H1 (cell line): Measurements from ENCODE around the gene ROBO2. TPM values are rescaled to one million over a fixed set of nuclear protein-coding genes. Genes with fewer than 3 reads are reported as not detected.

Source experiments
- CTCF ChIA-PET: fragments of 300-600 bp; sonication (Branson Sonifier 250); formaldehyde crosslinking; loops from one replicate; lab custom pipeline; 2021; ENCODE audit not compliant: partially characterized antibody; lab: Charles Lee
- POLR2A ChIA-PET: fragments of 300-600 bp; sonication (Branson Sonifier 250); formaldehyde crosslinking; loops from one replicate; lab custom pipeline; 2021; ENCODE audit warnings: inconsistent platforms; ENCODE audit not compliant: partially characterized antibody; lab: Charles Lee
- DNase-seq, 2 experiments: peaks; one replicate each; pipeline versions ENCODE4 v3.0.0 to v3.0.0-alpha.2; 2010 to 2022; ENCODE audit warnings: low spot score in 2 of 2, low read depth in 1 of 2, mixed read lengths in 1 of 2
- FAIRE-seq: peaks from 2 replicates; lab custom pipeline; 2011; peaks lifted over from hg19 to GRCh38; lab: Jason Lieb, UNC
- H2AFZ ChIP-seq: 2 replicates; pipeline ENCODE4 v1.8.1; 2012; ENCODE audit warnings: low read length, inconsistent platforms
- H2AK5ac ChIP-seq: 2 replicates; pipeline ENCODE4 v1.6.1; 2013; ENCODE audit warnings: low read depth, low read length
- H2BK120ac ChIP-seq: replicated peaks from 2 replicates; pipeline ENCODE3; 2013; ENCODE audit warnings: low read depth, low read length, inconsistent platforms
- H2BK12ac ChIP-seq: 2 replicates; pipeline ENCODE4 v1.6.1; 2013; ENCODE audit warnings: low read depth, low read length
- H2BK15ac ChIP-seq: 2 replicates; pipeline ENCODE4 v1.6.1; 2013; ENCODE audit warnings: low read length
- H2BK20ac ChIP-seq: 2 replicates; pipeline ENCODE4 v1.6.1; 2013; ENCODE audit warnings: low read length
- H2BK5ac ChIP-seq: 2 replicates; pipeline ENCODE4 v1.6.1; 2013; ENCODE audit warnings: low read depth, low read length
- H3K14ac ChIP-seq: 2 replicates; pipeline ENCODE4 v1.6.1; 2013; ENCODE audit warnings: inconsistent platforms; ENCODE audit not compliant: insufficient read length
- H3K18ac ChIP-seq: 2 replicates; pipeline ENCODE4 v1.6.1; 2013; ENCODE audit warnings: low read length; ENCODE audit errors: extremely low read depth
- H3K23ac ChIP-seq: 2 replicates; pipeline ENCODE4 v1.6.1; 2013; ENCODE audit warnings: inconsistent platforms; ENCODE audit not compliant: insufficient read length
- H3K23me2 ChIP-seq: 2 replicates; pipeline ENCODE4 v1.6.1; 2013; ENCODE audit warnings: low read depth, low read length
- H3K27ac ChIP-seq: 2 replicates; pipeline ENCODE4 v1.6.1; 2011; ENCODE audit warnings: low read depth, low read length, inconsistent platforms
- H3K27me3 ChIP-seq, 4 experiments: replicated peaks in 1 of 4; 1 replicate in 1 of 4; 2 replicates in 3 of 4; pipeline versions ENCODE4 v1.6.1 to v1.8.1; 2011 to 2013; ENCODE audit warnings: low read length in 3 of 4, mild to moderate bottlenecking in 3 of 4, inconsistent platforms in 2 of 4, mixed read lengths in 2 of 4, moderate library complexity in 1 of 4; ENCODE audit not compliant: control insufficient read depth in 3 of 4, insufficient read depth in 3 of 4; ENCODE audit errors: extremely low read depth in 1 of 4
- H3K36me3 ChIP-seq, 4 experiments: 2 replicates each; pipeline versions ENCODE4 v1.6.1 to v1.8.1; 2011 to 2013; ENCODE audit warnings: mild to moderate bottlenecking in 4 of 4, low read length in 3 of 4, moderate library complexity in 2 of 4, control low read depth in 1 of 4, inconsistent platforms in 1 of 4; ENCODE audit not compliant: insufficient read depth in 4 of 4, control insufficient read depth in 2 of 4
- H3K4ac ChIP-seq: replicated peaks from 2 replicates; pipeline ENCODE3; 2013; ENCODE audit warnings: low read length, low read depth, mixed read lengths, inconsistent platforms; ENCODE audit not compliant: insufficient read length
- H3K4me1 ChIP-seq, 4 experiments: replicated peaks in 1 of 4; 1 replicate in 1 of 4; 2 replicates in 3 of 4; pipeline versions ENCODE4 v1.6.1 to v1.8.1; 2011 to 2013; ENCODE audit warnings: low read length in 3 of 4, inconsistent platforms in 2 of 4, mixed read lengths in 1 of 4; ENCODE audit not compliant: insufficient read depth in 4 of 4, control insufficient read depth in 3 of 4
- H3K4me2 ChIP-seq, 2 experiments: 2 replicates each; pipeline versions ENCODE4 v1.6.1 to v1.8.1; 2011 to 2013; ENCODE audit warnings: low read depth in 2 of 2, low read length in 2 of 2, control low read depth in 1 of 2, inconsistent platforms in 1 of 2, mild to moderate bottlenecking in 1 of 2; ENCODE audit not compliant: insufficient read depth in 1 of 2
- H3K4me3 ChIP-seq, 4 experiments: fragments of 200-600, 300-600 bp in 1 of 4; sonication (generic), shearing (Covaris generic), sonication (Bioruptor Twin) in 1 of 4; 2 replicates each; pipeline versions ENCODE4 v1.5.1 to v1.8.1; 2011 to 2016; ENCODE audit warnings: low read length in 4 of 4, low read depth in 3 of 4, control low read depth in 2 of 4, inconsistent platforms in 2 of 4, mild to moderate bottlenecking in 2 of 4, mixed read lengths in 1 of 4, moderate library complexity in 1 of 4; ENCODE audit not compliant: insufficient read depth in 2 of 4; ENCODE audit errors: extremely low read depth in 1 of 4
- H3K56ac ChIP-seq: replicated peaks from 2 replicates; pipeline ENCODE3; 2013; ENCODE audit warnings: low read depth, mild to moderate bottlenecking, mixed read lengths, low read length, inconsistent platforms; ENCODE audit not compliant: insufficient read length
- H3K79me1 ChIP-seq: 2 replicates; pipeline ENCODE4 v1.6.1; 2013; ENCODE audit warnings: low read depth, low read length, control low read depth
- H3K79me2 ChIP-seq, 2 experiments: 2 replicates each; pipeline versions ENCODE4 v1.6.1 to v1.8.1; 2012 to 2013; ENCODE audit warnings: low read length in 2 of 2, mild to moderate bottlenecking in 2 of 2, inconsistent platforms in 1 of 2; ENCODE audit not compliant: insufficient read depth in 2 of 2, control insufficient read depth in 1 of 2
- H3K9ac ChIP-seq, 4 experiments: replicated peaks in 1 of 4; 1 replicate in 1 of 4; 2 replicates in 3 of 4; pipeline versions ENCODE4 v1.6.1 to v1.8.1; 2011 to 2013; ENCODE audit warnings: low read depth in 3 of 4, low read length in 3 of 4, control low read depth in 2 of 4, mild to moderate bottlenecking in 2 of 4, moderate library complexity in 2 of 4, inconsistent platforms in 1 of 4; ENCODE audit errors: extremely low read depth in 1 of 4
- H3K9me3 ChIP-seq, 2 experiments: 2 replicates each; pipeline versions ENCODE4 v1.6.1 to v1.8.1; 2012 to 2013; ENCODE audit warnings: mild to moderate bottlenecking in 2 of 2, moderate library complexity in 2 of 2, control low read depth in 1 of 2, inconsistent platforms in 1 of 2, low read depth in 1 of 2, low read length in 1 of 2, mixed read lengths in 1 of 2; ENCODE audit not compliant: insufficient read depth in 2 of 2
- H4K20me1 ChIP-seq, 2 experiments: replicated peaks in 1 of 2; 2 replicates each; pipeline versions ENCODE3 to v1.8.1; 2011 to 2013; ENCODE audit warnings: inconsistent platforms in 2 of 2, low read length in 2 of 2, mild to moderate bottlenecking in 1 of 2; ENCODE audit not compliant: insufficient read depth in 2 of 2, control insufficient read depth in 1 of 2
- H4K5ac ChIP-seq: 2 replicates; pipeline ENCODE4 v1.6.1; 2013; ENCODE audit warnings: low read length, low read depth, mixed read lengths, inconsistent platforms; ENCODE audit not compliant: insufficient read length
- H4K8ac ChIP-seq: 2 replicates; pipeline ENCODE4 v1.8.0; 2013; ENCODE audit warnings: mild to moderate bottlenecking, moderate library complexity, low read length, inconsistent platforms; ENCODE audit not compliant: insufficient read depth; ENCODE audit errors: extremely low read depth
- H4K91ac ChIP-seq: replicated peaks from 2 replicates; pipeline ENCODE3; 2013; ENCODE audit warnings: low read length, mixed read lengths, inconsistent platforms; ENCODE audit not compliant: insufficient read length
- BACH1 ChIP-seq: IDR thresholded peaks from 2 replicates; pipeline ENCODE4 v1.6.1; 2012; ENCODE audit warnings: low read length, improper control_type of control experiment
- CBX5 ChIP-seq: fragments of 300-800, 300-1000 bp; sonication (generic); IDR thresholded peaks from 2 replicates; pipeline ENCODE4 v1.7.1; 2016; ENCODE audit warnings: antibody characterized with exemption, low read length, low read depth
- HDAC2 ChIP-seq, 2 experiments: fragments of 300-600 bp in 1 of 2; sonication (generic) in 1 of 2; IDR thresholded peaks; 2 replicates each; pipeline ENCODE4 v1.6.1; 2011 to 2012; ENCODE audit warnings: low read depth in 2 of 2, low read length in 2 of 2, mild to moderate bottlenecking in 2 of 2, moderate library complexity in 2 of 2, borderline replicate concordance in 1 of 2, inconsistent platforms in 1 of 2
- JUND ChIP-seq: IDR thresholded peaks from 2 replicates; pipeline ENCODE4 v1.6.1; 2011; ENCODE audit warnings: mild to moderate bottlenecking, improper control_type of control experiment, low read length
- SRF ChIP-seq: IDR thresholded peaks from 2 replicates; pipeline ENCODE4 v1.6.1; 2011; ENCODE audit warnings: mild to moderate bottlenecking, low read depth, low read length, moderate library complexity
- SUZ12 ChIP-seq: fragments of 200-600 bp; sonication (generic); IDR thresholded peaks from 2 replicates; pipeline ENCODE4 v1.6.1; 2012; ENCODE audit warnings: mild to moderate bottlenecking, inconsistent platforms, low read length, moderate library complexity, mixed read lengths
- WGBS, 2 experiments: shearing (Covaris generic) in 1 of 2; methylation state at CpG; one replicate each; pipeline versions ENCODE4 v1.1.6 to v1.1.7; 2013 to 2015; ENCODE audit warnings: low lambda C conversion rate in 2 of 2, mixed read lengths in 2 of 2, inconsistent platforms in 1 of 2, low coverage in 1 of 2, missing lambda C conversion rate in 1 of 2; ENCODE audit not compliant: insufficient replicate concordance in 2 of 2, insufficient coverage in 1 of 2, insufficient read length in 1 of 2; ENCODE audit errors: extremely low coverage in 1 of 2, missing lambda C conversion rate in 1 of 2; 5-methylcytosine and 5-hydroxymethylcytosine counted together
- polyA plus RNA-seq, 7 experiments: library from polyadenylated mRNA; depleted of rRNA in 3 of 7; stranded (reverse) in 5 of 7; unstranded in 2 of 7; fragments of >200 nt in 5 of 7; fragments of 200-250 nt in 2 of 7; gene quantifications; 1 replicate in 5 of 7; 2 replicates in 1 of 7; 4 replicates in 1 of 7; pipeline versions ENCODE4 v1.2.1 to v1.2.3, GENCODE V29; 2011 to 2013; ENCODE audit warnings: missing spikeins in 2 of 7, mixed read lengths in 2 of 7
- total RNA-seq: library from RNA; stranded (reverse); fragmentation: NEBNext Ultra II Directional; extraction: Animal tissue kit (Norgen Biotek cat#: 25700); gene quantifications from 2 replicates; pipeline ENCODE4 v1.2.1, GENCODE V29; 2021
- TF ChIP-seq, protein P1 (sequence below): IDR thresholded peaks from 2 replicates; pipeline ENCODE4 v1.6.1; 2011; ENCODE audit warnings: low read length, improper control_type of control experiment

ROBO2 gene
- total and polyA plus RNA-seq, 2 of the 8 experiments (the other 6 are each of a cell fraction or from before 2014, with no cell fraction given) = 1.5 to 2.9 TPM

DNA sequence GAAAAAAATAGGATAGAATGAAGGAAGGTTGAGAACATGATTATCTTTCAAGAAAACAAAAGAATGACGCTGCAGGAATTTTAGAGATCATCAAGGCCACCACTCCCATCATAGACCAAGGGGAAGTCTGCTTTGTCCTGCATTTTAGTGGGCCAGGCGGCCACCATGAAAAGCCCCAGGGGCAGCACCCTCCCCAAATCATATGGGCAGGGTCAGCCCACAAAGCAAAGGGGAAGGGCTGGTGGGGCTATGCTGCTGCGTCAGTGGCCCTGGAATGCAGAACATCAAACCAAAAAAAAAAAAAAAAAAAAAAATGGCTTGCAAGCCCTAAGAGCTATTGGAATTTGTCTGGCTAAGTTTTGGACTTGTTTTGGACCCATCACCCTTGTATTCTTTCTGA lies 620.8 kb downstream of the ROBO2 start:
- no peak overlapping the region for H2AK5ac ChIP-seq
- H3K79me2 ChIP-seq = no peaks in the 10 kb centered on the region
- ChIA-PET CTCF (interaction anchor here (0.6 kb wide), 1 partner anchor 24 kb away, joined by 3 read pairs; no protein-coding TSS in a partner anchor), POLR2A (no interaction called here)
- H3K18ac ChIP-seq = no peak overlapping the region
- H3K4me3 ChIP-seq = no peak overlapping the region
- H3K79me1 ChIP-seq = no peaks in the 10 kb centered on the region
- 73% methylated on average over 3 of the region's 3 CpGs; no CpG with 5 or more reads in 1 of the 2 experiments for WGBS, 2 experiments
- no peak for DNase-seq
- H4K5ac ChIP-seq = no peak overlapping the region
- no peak overlapping the region for H2BK5ac ChIP-seq
- no peak overlapping the region for H2BK15ac ChIP-seq
- TF ChIP-seq JUND (no peak), SRF (no peak), SUZ12 (no peak), CBX5 (no peak), HDAC2 (IDR thresholded peaks at IDR 0.05; ENCODE audit: borderline replicate concordance in 1 of 2, low read depth in 2 of 2, low read length in 2 of 2) (no peak), BACH1 (no peak)
- TF ChIP-seq, protein P1, sequence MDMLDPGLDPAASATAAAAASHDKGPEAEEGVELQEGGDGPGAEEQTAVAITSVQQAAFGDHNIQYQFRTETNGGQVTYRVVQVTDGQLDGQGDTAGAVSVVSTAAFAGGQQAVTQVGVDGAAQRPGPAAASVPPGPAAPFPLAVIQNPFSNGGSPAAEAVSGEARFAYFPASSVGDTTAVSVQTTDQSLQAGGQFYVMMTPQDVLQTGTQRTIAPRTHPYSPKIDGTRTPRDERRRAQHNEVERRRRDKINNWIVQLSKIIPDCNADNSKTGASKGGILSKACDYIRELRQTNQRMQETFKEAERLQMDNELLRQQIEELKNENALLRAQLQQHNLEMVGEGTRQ = no peak
- no peaks in the 10 kb centered on the region for H3K4me1 ChIP-seq
- H2AFZ ChIP-seq = no peak overlapping the region
- no peak overlapping the region for H4K91ac ChIP-seq
- H4K20me1 ChIP-seq = no peaks in the 10 kb centered on the region
- H2BK120ac ChIP-seq = no peak overlapping the region
- H3K4me2 ChIP-seq = no peak overlapping the region
- no peak overlapping the region for H3K9ac ChIP-seq
- no peak overlapping the region for H3K23ac ChIP-seq
- H3K27me3 ChIP-seq = no peaks in the 10 kb centered on the region
- no peak overlapping the region for H2BK12ac ChIP-seq
- H3K56ac ChIP-seq = no peak overlapping the region
- no peak for FAIRE-seq
- H3K9me3 ChIP-seq = peaks cover 3 to 14% of the 10 kb centered on the region in 2 experiments; a peak in 1 of 4 replicates
- no peaks in the 10 kb centered on the region for H3K23me2 ChIP-seq
- H3K14ac ChIP-seq = no peak overlapping the region
- H3K4ac ChIP-seq = no peak overlapping the region
- no peak overlapping the region for H2BK20ac ChIP-seq
- H4K8ac ChIP-seq = no peak overlapping the region
- peaks cover 0 to 3% (median 0%) of the 10 kb centered on the region in 4 experiments; a peak in 2 of 8 replicates for H3K36me3 ChIP-seq
- no peak overlapping the region for H3K27ac ChIP-seq
